ENCODE results near the gene C1R. TPM values are rescaled to one million over a fixed set of nuclear protein-coding genes. Genes with fewer than 3 reads are reported as not detected.

Gene C1R
- total and polyA plus RNA-seq, 2 of the 8 experiments (the other 6 are each of a cell fraction or from before 2014, with no cell fraction given) = 6.9 to 16.3 TPM

DNA sequence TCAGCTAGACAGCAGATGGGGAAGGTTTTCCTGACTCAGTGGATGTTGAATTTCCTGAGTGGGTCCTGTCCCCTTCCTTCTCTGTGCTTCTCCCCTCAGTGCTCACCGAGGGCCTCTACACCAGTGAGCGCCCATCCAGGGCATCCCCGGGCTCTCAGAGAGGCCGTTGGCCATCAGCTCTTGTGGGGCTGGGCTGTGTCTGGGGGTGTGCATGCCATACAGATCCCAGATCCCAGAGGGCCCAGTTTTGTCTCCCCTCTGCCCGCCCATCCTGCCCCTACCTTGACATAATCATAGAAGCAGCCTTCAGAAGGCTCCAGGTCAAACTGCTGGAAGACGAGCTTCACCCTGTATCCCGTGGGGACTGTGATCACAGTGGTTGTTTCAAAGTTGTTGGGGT, 1.1 kb downstream of the C1R start:
- Histone ChIP-seq H3K14ac (ENCODE audit: insufficient read length) (no peak overlapping the region), H4K8ac (ENCODE audit: extremely low read depth, insufficient read depth, low read length) (no peak overlapping the region; the same call in 1 of the 2 replicates), H3K9ac (replicated peaks in 1 of 4; ENCODE audit: extremely low read depth in 1 of 4, low read depth in 3 of 4, low read length in 3 of 4) (no peak overlapping the region), H3K4me3 (ENCODE audit: extremely low read depth in 1 of 4, insufficient read depth in 2 of 4, low read depth in 3 of 4, low read length in 4 of 4) (no peak overlapping the region), H2AK5ac (ENCODE audit: low read depth, low read length) (no peak overlapping the region), H3K23me2 (ENCODE audit: low read depth, low read length) (peaks cover 1% of the 10 kb centered on the region; the same call in 1 of the 2 replicates), H3K56ac (replicated peaks; ENCODE audit: insufficient read length, low read depth, low read length) (no peak overlapping the region), H3K23ac (ENCODE audit: insufficient read length) (no peak overlapping the region), H3K4ac (replicated peaks; ENCODE audit: insufficient read length, low read depth, low read length) (no peak overlapping the region), H3K4me1 (replicated peaks in 1 of 4; ENCODE audit: control insufficient read depth in 3 of 4, insufficient read depth in 4 of 4, low read length in 3 of 4) (peaks cover 7 to 21% (median 16%) of the 10 kb centered on the region in 4 experiments), H2BK120ac (replicated peaks; ENCODE audit: low read depth, low read length) (no peak overlapping the region), H2BK5ac (ENCODE audit: low read depth, low read length) (no peak overlapping the region), H4K20me1 (replicated peaks in 1 of 2; ENCODE audit: control insufficient read depth in 1 of 2, insufficient read depth in 2 of 2, low read length in 2 of 2) (peaks cover 0 to 1% of the 10 kb centered on the region in 2 experiments), H3K79me2 (ENCODE audit: control insufficient read depth in 1 of 2, insufficient read depth in 2 of 2, low read length in 2 of 2) (no peaks in the 10 kb centered on the region), H4K5ac (ENCODE audit: insufficient read length, low read depth, low read length) (no peak overlapping the region), H3K4me2 (ENCODE audit: insufficient read depth in 1 of 2, low read depth in 2 of 2, low read length in 2 of 2) (peak overlapping the region; percentile 45 to 84; a peak in 3 of 4 replicates), H2BK12ac (ENCODE audit: low read depth, low read length) (peak overlapping the region; percentile 99; the same call in 1 of the 2 replicates), H3K9me3 (ENCODE audit: insufficient read depth in 2 of 2, low read depth in 1 of 2, low read length in 1 of 2) (no peaks in the 10 kb centered on the region), H2BK20ac (ENCODE audit: low read length) (no peak overlapping the region; the same call in 1 of the 2 replicates), H3K79me1 (ENCODE audit: low read depth, low read length) (no peaks in the 10 kb centered on the region), H3K27me3 (replicated peaks in 1 of 4; ENCODE audit: control insufficient read depth in 3 of 4, extremely low read depth in 1 of 4, insufficient read depth in 3 of 4, low read length in 3 of 4) (no peaks in the 10 kb centered on the region; a peak in 1 of 7 replicates), H3K27ac (ENCODE audit: low read depth, low read length) (no peak overlapping the region), H3K18ac (ENCODE audit: extremely low read depth, low read length) (no peak overlapping the region), H3K36me3 (ENCODE audit: control insufficient read depth in 2 of 4, insufficient read depth in 4 of 4, low read length in 3 of 4) (no peaks in the 10 kb centered on the region), H2BK15ac (ENCODE audit: low read length) (no peak overlapping the region), H4K91ac (replicated peaks; ENCODE audit: insufficient read length, low read length) (no peak overlapping the region), H2AFZ (ENCODE audit: low read length) (0 out of 2 replicates have a peak overlapping the region, but pooled peaks have one; percentile 21)
- FAIRE-seq (no peak), DNase-seq (ENCODE audit: low read depth in 1 of 2, low spot score in 2 of 2) (no peak)
- no peak for TF ChIP-seq KDM5A (IDR thresholded peaks at IDR 0.05; ENCODE audit: low read length)
- no peak for TF ChIP-seq TAF7 (optimal IDR thresholded peaks at IDR 0.05; ENCODE audit: borderline replicate concordance, low read depth, low read length)
- TF ChIP-seq CTBP2 (IDR thresholded peaks at IDR 0.05; ENCODE audit: borderline replicate concordance, insufficient read depth, insufficient read length, low read length) = no peak
- TF ChIP-seq, protein P1, sequence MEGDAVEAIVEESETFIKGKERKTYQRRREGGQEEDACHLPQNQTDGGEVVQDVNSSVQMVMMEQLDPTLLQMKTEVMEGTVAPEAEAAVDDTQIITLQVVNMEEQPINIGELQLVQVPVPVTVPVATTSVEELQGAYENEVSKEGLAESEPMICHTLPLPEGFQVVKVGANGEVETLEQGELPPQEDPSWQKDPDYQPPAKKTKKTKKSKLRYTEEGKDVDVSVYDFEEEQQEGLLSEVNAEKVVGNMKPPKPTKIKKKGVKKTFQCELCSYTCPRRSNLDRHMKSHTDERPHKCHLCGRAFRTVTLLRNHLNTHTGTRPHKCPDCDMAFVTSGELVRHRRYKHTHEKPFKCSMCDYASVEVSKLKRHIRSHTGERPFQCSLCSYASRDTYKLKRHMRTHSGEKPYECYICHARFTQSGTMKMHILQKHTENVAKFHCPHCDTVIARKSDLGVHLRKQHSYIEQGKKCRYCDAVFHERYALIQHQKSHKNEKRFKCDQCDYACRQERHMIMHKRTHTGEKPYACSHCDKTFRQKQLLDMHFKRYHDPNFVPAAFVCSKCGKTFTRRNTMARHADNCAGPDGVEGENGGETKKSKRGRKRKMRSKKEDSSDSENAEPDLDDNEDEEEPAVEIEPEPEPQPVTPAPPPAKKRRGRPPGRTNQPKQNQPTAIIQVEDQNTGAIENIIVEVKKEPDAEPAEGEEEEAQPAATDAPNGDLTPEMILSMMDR (IDR thresholded peaks at IDR 0.05; ENCODE audit: control extremely low read depth in 1 of 3, insufficient read depth in 1 of 3, low read depth in 1 of 3, low read length in 3 of 3) = no peak
- TF ChIP-seq TCF12 (IDR thresholded peaks at IDR 0.05; ENCODE audit: low read depth, low read length) = no peak
- CTCF ChIA-PET (ENCODE audit: partially characterized antibody) = interaction anchor here (0.8 to 4.3 kb wide), 18 partner anchors 11 to 157 kb away, joined by 3 to 34 read pairs (median 4); partner anchors contain the start of genes C1RL and C1S
- WGBS, 2 experiments (ENCODE audit: extremely low coverage in 1 of 2, insufficient coverage in 1 of 2, insufficient read length in 1 of 2, insufficient replicate concordance in 2 of 2, low coverage in 1 of 2, low lambda C conversion rate in 2 of 2, missing lambda C conversion rate in 1 of 2) = 92% methylated on average over 5 of the region's 7 CpGs; no CpG with 5 or more reads in 1 of the 2 experiments
- POLR2A ChIA-PET (ENCODE audit: partially characterized antibody) = interaction anchor here (0.7 to 2.6 kb wide), 10 partner anchors 8 to 166 kb away, joined by 3 to 14 read pairs (median 4); partner anchors contain the start of genes C12orf57, C1RL and RNU7-1
